T-cell (primary cell): ENCODE measurements around the gene NOL4. TPM values are rescaled to one million over a fixed set of nuclear protein-coding genes. Genes with fewer than 3 reads are reported as not detected.

Source experiments
- ATAC-seq, 4 experiments: fragments of 200-7000 bp in 3 of 4; fragments of 150-1000 bp in 1 of 4; cut with Tn5 transposase; replicated peaks in 1 of 4; 1 replicate in 3 of 4; 2 replicates in 1 of 4; pipeline ENCODE4 v1.10.0; 2021; ENCODE audit warnings: moderate library complexity in 3 of 4, mild to moderate bottlenecking in 2 of 4, moderate number of reproducible peaks in 1 of 4
- CTCF ChIA-PET, 2 donors: fragments of 300-600 bp; sonication (Branson Sonifier 250); formaldehyde crosslinking; loops; one replicate each; lab custom pipeline; 2022; ENCODE audit warnings: antibody characterized with exemption in 2 of 2; lab: Charles Lee
- POLR2A ChIA-PET, 2 donors: fragments of 300-600 bp; sonication (Branson Sonifier 250); formaldehyde crosslinking; loops; one replicate each; lab custom pipeline; 2022; ENCODE audit warnings: antibody characterized with exemption in 2 of 2; lab: Charles Lee
- DNase-seq, 35 experiments: peaks; one replicate each; pipeline versions ENCODE4 v3.0.0 to v3.0.0-alpha.2; 2013 to 2023
- H3K27ac ChIP-seq: one replicate; pipeline ENCODE4 v1.5.1; 2013; ENCODE audit warnings: low read length
- H3K27me3 ChIP-seq, 2 experiments: replicated peaks in 1 of 2; 1 replicate in 1 of 2; 2 replicates in 1 of 2; pipeline versions ENCODE4 v1.6.1 to v1.7.0; 2013; ENCODE audit warnings: low read length in 1 of 2, mixed read lengths in 1 of 2; ENCODE audit not compliant: control insufficient read depth in 2 of 2, insufficient read depth in 2 of 2; ENCODE audit errors: extremely low read depth in 1 of 2
- H3K36me3 ChIP-seq, 2 donors: 1 replicate in 1 of 2; 2 replicates in 1 of 2; pipeline versions ENCODE4 v1.6.1 to v1.7.0; 2013; ENCODE audit warnings: low read length in 1 of 2; ENCODE audit not compliant: control insufficient read depth in 2 of 2, insufficient read depth in 1 of 2; ENCODE audit errors: extremely low read depth in 1 of 2
- H3K4me1 ChIP-seq, 2 experiments: 1 replicate in 1 of 2; 2 replicates in 1 of 2; pipeline versions ENCODE4 v1.6.1 to v1.7.0; 2013; ENCODE audit warnings: low read length in 2 of 2, mixed read lengths in 1 of 2; ENCODE audit not compliant: insufficient read depth in 2 of 2, control insufficient read depth in 1 of 2; ENCODE audit errors: extremely low read depth in 1 of 2
- H3K4me3 ChIP-seq, 2 donors: 1 replicate in 1 of 2; 2 replicates in 1 of 2; pipeline versions ENCODE4 v1.5.1 to v1.7.0; 2013; ENCODE audit warnings: mild to moderate bottlenecking in 2 of 2, low read length in 1 of 2, moderate library complexity in 1 of 2; ENCODE audit not compliant: control insufficient read depth in 1 of 2; ENCODE audit errors: extremely low read depth in 1 of 2
- H3K9me3 ChIP-seq: 2 replicates; pipeline ENCODE4 v1.7.0; 2013
- H3K27ac Mint-ChIP-seq, 2 donors: one replicate each; pipeline ENCODE4 v1.8.0; 2020 to 2021; ENCODE audit warnings: mild to moderate bottlenecking in 2 of 2, mixed read lengths in 2 of 2
- H3K27me3 Mint-ChIP-seq, 2 donors: one replicate each; pipeline ENCODE4 v1.8.0; 2021 to 2022; ENCODE audit warnings: mixed read lengths in 2 of 2
- H3K36me3 Mint-ChIP-seq: one replicate; pipeline ENCODE4 v1.8.0; 2021; ENCODE audit warnings: mixed read lengths
- H3K4me1 Mint-ChIP-seq, 3 donors: one replicate each; pipeline ENCODE4 v1.8.0; 2020 to 2022; ENCODE audit warnings: mixed read lengths in 3 of 3, mild to moderate bottlenecking in 1 of 3
- H3K4me3 Mint-ChIP-seq, 3 donors: one replicate each; pipeline ENCODE4 v1.8.0; 2020 to 2022; ENCODE audit warnings: mild to moderate bottlenecking in 3 of 3, mixed read lengths in 3 of 3, moderate library complexity in 3 of 3
- H3K9me3 Mint-ChIP-seq, 3 donors: one replicate each; pipeline ENCODE4 v1.8.0; 2020 to 2022; ENCODE audit warnings: mixed read lengths in 3 of 3
- WGBS: methylation state at CpG from one replicate; pipeline ENCODE4 v1.1.5; 2013; ENCODE audit warnings: missing lambda C conversion rate; ENCODE audit not compliant: insufficient coverage; 5-methylcytosine and 5-hydroxymethylcytosine counted together
- total RNA-seq, 35 experiments: library from RNA in 6 of 35; stranded (reverse) in 6 of 35; fragments of 120-200 nt in 1 of 35; gene quantifications; one replicate each; pipeline versions ENCODE4 v1.2.1 to v1.2.4 and lab custom pipeline; 2013 to 2026

The NOL4 gene
- total RNA-seq, 5 donors from 2014 or later (not counting 1 experiment from before 2014, with no cell fraction given), result not detected

DNA sequence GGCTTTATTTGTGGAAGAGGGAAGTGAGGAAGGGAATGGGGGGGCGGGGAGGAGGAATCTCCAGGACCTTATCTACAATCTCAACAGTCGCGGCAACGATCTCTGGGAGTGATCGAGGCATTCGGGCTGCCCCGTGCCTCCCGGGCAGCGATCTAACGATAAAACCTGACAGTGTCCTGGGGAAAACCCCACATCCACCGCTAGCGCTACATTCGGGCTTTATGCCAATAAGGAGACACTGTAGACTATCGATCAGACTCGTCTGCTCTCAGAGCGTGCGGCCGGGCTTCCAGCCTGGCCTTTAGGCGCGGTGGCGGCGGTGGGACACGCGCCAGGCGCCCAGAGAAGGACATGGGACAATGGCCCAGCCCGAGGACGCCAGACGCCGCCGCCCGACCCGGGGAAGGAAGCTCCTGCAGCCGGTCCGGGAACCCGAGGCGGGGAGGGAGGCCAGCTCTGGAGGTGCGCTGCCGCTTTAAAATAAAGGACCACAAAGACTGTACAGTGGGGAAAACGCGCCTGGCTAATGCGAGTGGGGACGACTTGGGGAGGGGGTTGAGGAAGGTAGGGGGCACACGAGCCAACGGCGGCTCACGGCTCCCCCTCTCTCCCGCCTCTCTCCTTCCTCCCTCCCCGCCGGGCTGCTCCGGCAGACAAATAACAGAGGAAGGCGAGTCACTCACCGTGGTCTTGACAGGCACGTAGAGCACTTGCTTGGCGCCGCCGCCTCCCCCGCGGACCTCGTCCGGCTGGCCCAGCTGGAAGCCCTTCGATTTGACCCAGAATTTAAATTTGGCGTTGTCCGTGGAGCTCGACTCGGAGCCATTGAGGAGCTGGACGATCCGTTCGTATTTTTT lies 2.2 kb downstream of the NOL4 start:
- Histone ChIP-seq H3K27me3 (peaks cover 11 to 32% of the 10 kb centered on the region in 2 experiments), H3K36me3 (no peaks in the 10 kb centered on the region), H3K4me3 (no peak overlapping the region), H3K4me1 (no peaks in the 10 kb centered on the region), H3K27ac (no peak overlapping the region), H3K9me3 (no peaks in the 10 kb centered on the region)
- Mint-ChIP-seq H3K9me3 (peaks cover 0 to 7% (median 0%) of the 10 kb centered on the region in 3 donors), H3K27ac (no peak overlapping the region), H3K4me1 (peaks cover 0 to 2% (median 0%) of the 10 kb centered on the region in 3 donors), H3K27me3 (peaks cover 26 to 30% of the 10 kb centered on the region in 2 donors), H3K4me3 (no peak overlapping the region), H3K36me3 (no peaks in the 10 kb centered on the region)
- no peak for DNase-seq
- ChIA-PET POLR2A (interaction anchor here in 1 of 2 donors (0.7 kb wide), 1 partner anchor 15 kb away, joined by 3 read pairs; no protein-coding TSS in a partner anchor), CTCF (no interaction called here)
- ATAC-seq, result no peak
- WGBS, result 5% methylated on average over 56 of the region's 68 CpGs

DNA sequence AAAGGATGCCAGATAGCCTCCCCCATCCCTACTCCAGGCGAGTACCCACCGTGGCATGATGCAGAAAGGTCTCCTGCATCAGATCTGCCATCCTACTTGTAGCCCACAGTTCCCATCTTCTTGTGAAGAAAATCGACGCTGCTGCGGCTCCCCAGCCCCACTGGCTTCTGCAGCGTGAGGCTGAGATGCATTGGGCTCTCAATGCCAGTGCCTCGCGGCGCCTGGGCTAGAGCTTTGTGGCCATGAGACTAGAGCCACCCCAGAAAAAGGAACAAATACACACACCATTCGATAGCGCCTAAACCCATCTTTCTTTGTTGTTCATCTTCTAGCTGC lies 2.8 kb downstream of the NOL4 start:
- Histone ChIP-seq H3K27ac (no peak overlapping the region), H3K9me3 (no peaks in the 10 kb centered on the region), H3K4me3 (no peak overlapping the region), H3K4me1 (no peaks in the 10 kb centered on the region), H3K27me3 (peaks cover 11 to 32% of the 10 kb centered on the region in 2 experiments), H3K36me3 (no peaks in the 10 kb centered on the region)
- no peak for DNase-seq
- WGBS, result 1% methylated on average over 8 of the region's 11 CpGs
- ChIA-PET CTCF (no interaction called here), POLR2A (interaction anchor here in 1 of 2 donors (0.7 kb wide), 1 partner anchor 16 kb away, joined by 3 read pairs; no protein-coding TSS in a partner anchor)
- no peak overlapping the region for H3K4me3 Mint-ChIP-seq
- no peak for ATAC-seq
- no peaks in the 10 kb centered on the region for H3K36me3 Mint-ChIP-seq
- peaks cover 0 to 2% (median 0%) of the 10 kb centered on the region in 3 donors for H3K4me1 Mint-ChIP-seq
- H3K9me3 Mint-ChIP-seq, result peaks cover 0 to 5% (median 0%) of the 10 kb centered on the region in 3 donors
- H3K27ac Mint-ChIP-seq, result no peak overlapping the region
- peaks cover 26 to 30% of the 10 kb centered on the region in 2 donors for H3K27me3 Mint-ChIP-seq

DNA sequence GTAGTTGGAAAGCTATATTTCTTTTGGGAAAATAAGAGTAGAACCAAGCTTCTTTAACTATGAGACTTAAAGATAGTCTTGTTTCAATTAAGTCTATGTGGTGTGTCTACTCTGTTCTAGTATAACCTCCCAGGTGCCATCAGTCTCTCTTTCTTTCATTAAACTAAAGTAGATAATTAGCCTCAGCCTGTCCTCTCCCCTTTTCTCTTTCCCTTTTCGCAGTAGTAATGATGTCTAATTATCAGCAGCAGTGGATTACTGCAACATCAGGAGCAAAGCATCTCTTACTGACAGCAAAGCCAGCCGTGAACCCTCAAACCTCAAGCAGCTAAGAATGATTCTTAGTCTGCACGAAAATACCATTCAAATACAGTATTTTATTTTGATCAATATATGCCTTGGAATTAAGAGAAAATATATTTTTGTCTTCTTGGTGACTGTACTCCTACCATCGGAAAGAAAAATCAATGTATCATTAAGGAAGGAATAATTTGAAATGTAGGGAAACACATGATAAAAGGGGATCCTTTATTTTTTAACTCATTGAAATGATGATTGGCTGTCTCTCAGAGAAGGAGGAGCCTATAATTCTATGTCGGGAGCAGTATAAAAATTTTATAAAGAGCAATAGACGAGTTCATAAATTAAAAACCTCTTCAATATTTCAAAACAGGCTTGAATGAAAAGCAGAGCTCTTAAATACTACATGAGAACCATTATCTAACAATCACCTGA lies 4.5 kb downstream of the NOL4 start:
- WGBS, result no CpG with 5 or more reads among the region's 6 CpGs
- DNase-seq, result no peak
- Mint-ChIP-seq H3K4me1 (peaks cover 0 to 2% (median 0%) of the 10 kb centered on the region in 3 donors), H3K27me3 (peaks cover 23 to 28% of the 10 kb centered on the region in 2 donors), H3K9me3 (peaks cover 0 to 5% (median 4%) of the 10 kb centered on the region in 3 donors), H3K36me3 (no peaks in the 10 kb centered on the region), H3K27ac (no peak overlapping the region), H3K4me3 (no peak overlapping the region)
- Histone ChIP-seq H3K4me3 (no peak overlapping the region), H3K4me1 (no peaks in the 10 kb centered on the region), H3K36me3 (no peaks in the 10 kb centered on the region), H3K9me3 (no peaks in the 10 kb centered on the region), H3K27ac (no peak overlapping the region), H3K27me3 (peaks cover 11 to 32% of the 10 kb centered on the region in 2 experiments)
- no peak for ATAC-seq
- ChIA-PET CTCF (no interaction called here), POLR2A (no interaction called here)

DNA sequence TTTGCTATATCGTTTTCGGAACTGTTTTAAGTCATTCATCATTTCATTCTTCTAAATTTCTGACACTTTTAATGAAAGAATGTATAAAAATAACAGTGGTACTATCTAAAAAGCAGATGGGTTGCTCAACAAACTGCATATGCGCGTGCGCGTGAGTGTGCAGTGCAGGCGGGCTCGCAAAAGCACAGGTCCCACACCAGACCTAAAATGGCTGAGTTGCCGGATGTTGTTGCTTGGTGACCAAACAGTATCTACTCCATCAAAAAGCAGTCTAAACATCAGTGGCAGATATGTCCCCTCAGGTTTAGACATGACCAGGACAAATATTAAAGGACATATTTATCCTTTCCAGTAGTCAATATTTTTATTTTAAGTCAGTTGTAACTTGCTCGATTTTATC lies 5.1 kb downstream of the NOL4 start:
- Histone ChIP-seq H3K4me3 (no peak overlapping the region), H3K27ac (no peak overlapping the region), H3K9me3 (no peaks in the 10 kb centered on the region), H3K4me1 (no peaks in the 10 kb centered on the region), H3K36me3 (no peaks in the 10 kb centered on the region), H3K27me3 (peaks cover 11 to 29% of the 10 kb centered on the region in 2 experiments)
- Mint-ChIP-seq H3K4me1 (peaks cover 0 to 2% (median 0%) of the 10 kb centered on the region in 3 donors), H3K36me3 (no peaks in the 10 kb centered on the region), H3K27me3 (peaks cover 23 to 27% of the 10 kb centered on the region in 2 donors), H3K4me3 (no peak overlapping the region), H3K9me3 (peaks cover 0 to 5% (median 4%) of the 10 kb centered on the region in 3 donors), H3K27ac (no peak overlapping the region)
- CTCF ChIA-PET, result no interaction called here
- 100% methylated on average over 6 of the region's 10 CpGs for WGBS
- DNase-seq (no peak), ATAC-seq (no peak)
- POLR2A ChIA-PET, result no interaction called here

DNA sequence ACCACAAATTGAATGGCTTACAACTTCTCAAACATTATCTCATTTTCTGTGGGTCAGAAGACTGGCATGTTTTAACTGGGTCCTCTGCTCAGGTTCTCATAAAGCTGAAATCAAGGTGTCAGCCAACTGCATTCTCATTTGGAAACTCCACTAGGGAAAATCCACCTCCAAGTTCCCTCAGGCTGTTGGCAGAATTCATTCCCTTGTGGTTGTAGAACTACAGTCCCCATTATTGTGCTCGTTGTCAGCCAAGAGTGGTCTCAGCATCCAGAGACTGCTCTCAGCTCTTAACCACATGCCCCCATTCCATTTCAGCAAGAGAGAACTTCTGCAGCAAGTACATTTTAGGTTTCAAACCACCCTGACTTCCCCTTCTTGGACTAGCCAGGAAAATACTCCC lies 12.2 kb downstream of the NOL4 start:
- no peaks in the 10 kb centered on the region for H3K36me3 Mint-ChIP-seq
- Histone ChIP-seq H3K27me3 (no peaks in the 10 kb centered on the region), H3K4me3 (no peak overlapping the region), H3K27ac (no peak overlapping the region), H3K4me1 (no peaks in the 10 kb centered on the region), H3K9me3 (no peaks in the 10 kb centered on the region), H3K36me3 (no peaks in the 10 kb centered on the region)
- no peak overlapping the region for H3K4me3 Mint-ChIP-seq
- DNase-seq (no peak), ATAC-seq (no peak)
- no peaks in the 10 kb centered on the region for H3K27me3 Mint-ChIP-seq
- WGBS, result 13% methylated on average over 1 of the region's 1 CpG
- ChIA-PET CTCF (no interaction called here), POLR2A (no interaction called here)
- no peak overlapping the region for H3K27ac Mint-ChIP-seq
- H3K9me3 Mint-ChIP-seq, result peaks cover 0 to 7% (median 2%) of the 10 kb centered on the region in 3 donors
- H3K4me1 Mint-ChIP-seq, result no peaks in the 10 kb centered on the region

DNA sequence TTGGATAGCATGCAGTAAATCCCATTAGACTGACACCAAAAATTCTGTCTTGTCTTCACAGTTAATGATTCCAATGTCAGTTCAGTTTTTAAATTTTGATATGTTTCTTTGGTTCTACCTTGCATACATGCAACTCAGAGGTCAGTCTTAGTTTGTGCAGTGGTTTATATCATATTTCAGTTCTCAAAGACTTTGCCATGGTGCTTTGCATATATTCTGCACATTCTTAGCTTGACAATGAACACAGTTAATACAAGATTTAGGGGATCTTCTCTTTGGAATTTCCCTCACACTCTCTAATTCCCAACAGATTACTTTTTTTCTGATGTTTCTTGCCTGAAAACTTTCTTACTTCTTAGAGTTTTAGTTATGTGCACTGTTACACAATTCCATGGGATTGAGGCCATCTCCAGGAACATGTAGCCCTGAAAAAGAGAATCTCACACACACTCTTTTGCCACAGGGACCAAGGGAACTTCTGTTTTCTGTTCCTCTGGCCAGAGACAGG lies 17.3 kb downstream of the NOL4 start:
- H3K27me3 ChIP-seq, result no peaks in the 10 kb centered on the region
- no peaks in the 10 kb centered on the region for H3K27me3 Mint-ChIP-seq
- H3K9me3 Mint-ChIP-seq, result peaks cover 0 to 9% (median 4%) of the 10 kb centered on the region in 3 donors
- no peak overlapping the region for H3K27ac ChIP-seq
- H3K4me1 Mint-ChIP-seq, result no peaks in the 10 kb centered on the region
- no peaks in the 10 kb centered on the region for H3K9me3 ChIP-seq
- ATAC-seq (no peak), DNase-seq (no peak)
- no peaks in the 10 kb centered on the region for H3K4me1 ChIP-seq
- no peaks in the 10 kb centered on the region for H3K36me3 ChIP-seq
- H3K4me3 Mint-ChIP-seq, result no peak overlapping the region
- ChIA-PET POLR2A (no interaction called here), CTCF (no interaction called here)
- no peak overlapping the region for H3K4me3 ChIP-seq
- H3K27ac Mint-ChIP-seq, result no peak overlapping the region
- H3K36me3 Mint-ChIP-seq, result no peaks in the 10 kb centered on the region
